Spleen (tissue), 13 donors: ENCODE data around the gene CEBPB. TPM values are rescaled to one million over a fixed set of nuclear protein-coding genes. Genes with fewer than 3 reads are reported as not detected.

Source experiments
- DNase-seq: peaks from one replicate; pipeline ENCODE4 v3.0.0-alpha.2; 2020
- H3K27ac ChIP-seq, 8 donors: fragments of 200-600 bp; sonication (generic) in 7 of 8; 1 replicate in 4 of 8; 2 replicates in 4 of 8; pipeline versions ENCODE4 v1.5.0 to v1.8.0; 2016 to 2021; ENCODE audit warnings: inconsistent platforms in 4 of 8, mild to moderate bottlenecking in 4 of 8, moderate library complexity in 1 of 8
- H3K27me3 ChIP-seq, 7 donors: fragments of 200-600 bp; sonication (generic) in 6 of 7; replicated peaks in 1 of 7; 1 replicate in 4 of 7; 2 replicates in 3 of 7; pipeline versions ENCODE4 v1.5.0 to v1.8.0; 2016 to 2021; ENCODE audit warnings: inconsistent platforms in 3 of 7, mild to moderate bottlenecking in 1 of 7
- H3K36me3 ChIP-seq, 6 donors: fragments of 200-600 bp; sonication (generic) in 5 of 6; 1 replicate in 4 of 6; 2 replicates in 2 of 6; pipeline versions ENCODE4 v1.5.0 to v1.8.0; 2016 to 2021; ENCODE audit warnings: inconsistent platforms in 2 of 6
- H3K4me1 ChIP-seq, 6 donors: fragments of 200-600 bp; sonication (generic) in 5 of 6; 1 replicate in 3 of 6; 2 replicates in 3 of 6; pipeline versions ENCODE4 v1.5.0 to v1.8.0; 2016 to 2021; ENCODE audit warnings: inconsistent platforms in 3 of 6
- H3K4me3 ChIP-seq, 8 donors: fragments of 200-600 bp; sonication (generic) in 7 of 8; 1 replicate in 4 of 8; 2 replicates in 4 of 8; pipeline versions ENCODE4 v1.5.0 to v1.8.0; 2016 to 2021; ENCODE audit warnings: inconsistent platforms in 4 of 8, mild to moderate bottlenecking in 4 of 8, moderate library complexity in 2 of 8
- H3K9me3 ChIP-seq, 8 donors: fragments of 200-600 bp; sonication (generic) in 7 of 8; 1 replicate in 4 of 8; 2 replicates in 4 of 8; pipeline versions ENCODE4 v1.5.0 to v1.8.0; 2016 to 2021; ENCODE audit warnings: inconsistent platforms in 4 of 8
- CTCF ChIP-seq, 11 experiments: fragments of 200-600 bp in 7 of 11; fragments of 450-650 bp in 4 of 11; sonication (generic) in 4 of 11; IDR thresholded peaks in 8 of 11; conservative IDR thresholded peaks in 3 of 11; 1 replicate in 7 of 11; 2 replicates in 4 of 11; pipeline versions ENCODE4 v1.4.0 to v1.8.0; 2016 to 2021; ENCODE audit warnings: antibody characterized with exemption in 11 of 11, inconsistent platforms in 4 of 11, mild to moderate bottlenecking in 1 of 11
- POLR2A ChIP-seq, 3 donors: fragments of 450-650 bp; IDR thresholded peaks; one replicate each; pipeline ENCODE4 v1.5.1; 2017; ENCODE audit warnings: antibody characterized with exemption in 3 of 3, mild to moderate bottlenecking in 1 of 3
- POLR2AphosphoS5 ChIP-seq, 3 donors: sonication (generic); formaldehyde crosslinking; IDR thresholded peaks; one replicate each; pipeline ENCODE4 v1.5.1; 2017; ENCODE audit warnings: antibody characterized with exemption in 3 of 3
- WGBS, 5 donors: extraction: QIAGEN DNeasy Blood & Tissue Kit in 3 of 5; methylation state at CpG; one replicate each; pipeline versions ENCODE4 v1.1.5 to v1.1.7; 2013 to 2018; 5-methylcytosine and 5-hydroxymethylcytosine counted together
- intact Hi-C: fragments of 100-400 bp; cut with DNase I; formaldehyde crosslinking; loops from one replicate; pipeline ENCODE4 v1.15.0; 2023; ENCODE audit warnings: low total_unique reads
- long read RNA-seq, 2 donors: transcript quantifications; one replicate each; lab custom pipeline, GENCODE V29; 2026
- polyA plus RNA-seq, 3 donors: library from polyadenylated mRNA; stranded (reverse); fragments of 200-250 nt; gene quantifications; one replicate each; pipeline ENCODE4 v1.2.1, GENCODE V29; 2013
- total RNA-seq, 7 donors: library from RNA; depleted of rRNA in 3 of 7; stranded (reverse); fragments of >200 nt in 3 of 7; fragmentation: NEBNext Ultra II Directional in 4 of 7; extraction: Animal tissue kit (Norgen Biotek cat#: 25700) in 4 of 7; gene quantifications; one replicate each; pipeline versions ENCODE4 v1.1.0 to v1.2.1, GENCODE V29; 2016 to 2021
- donor health status: healthy with polysubstance abuse.
- donor health status: DM: no; HTN: no; CAD: no; lungs with moderate emphysema.
- donor health status: DM: no; HTN: no; CAD: no.
- donor health status: Bipolar disorder and iron deficiency.
- donor health status: healthy.
- donor health status: DM: no; HTN: no; CAD: no.
- donor health status: DM: yes; HTN: yes; CAD: no.

Gene CEBPB
- 100 to 1,000 TPM in 5 of 7 donors, 10 to 100 TPM in 2; 64.7 to 273 (median 145) TPM for total RNA-seq
- 10 to 100 TPM; 24.2 to 26.0 (median 25.3) TPM for polyA plus RNA-seq
- long read RNA-seq, donor 1, transcript CEBPB-201 (1 exons, 1,956 nt), result major isoform, 35 of 35 reads
- long read RNA-seq, donor 1, partial matches to known transcripts, result 0 of 35 reads
- long read RNA-seq, donor 1, other reads (novel, unspliced or antisense), result 0 of 35 reads
- long read RNA-seq, donor 2, transcript CEBPB-201 (1 exons, 1,956 nt), result major isoform, 41 of 41 reads
- long read RNA-seq, donor 2, partial matches to known transcripts, result 0 of 41 reads
- long read RNA-seq, donor 2, other reads (novel, unspliced or antisense), result 0 of 41 reads

DNA sequence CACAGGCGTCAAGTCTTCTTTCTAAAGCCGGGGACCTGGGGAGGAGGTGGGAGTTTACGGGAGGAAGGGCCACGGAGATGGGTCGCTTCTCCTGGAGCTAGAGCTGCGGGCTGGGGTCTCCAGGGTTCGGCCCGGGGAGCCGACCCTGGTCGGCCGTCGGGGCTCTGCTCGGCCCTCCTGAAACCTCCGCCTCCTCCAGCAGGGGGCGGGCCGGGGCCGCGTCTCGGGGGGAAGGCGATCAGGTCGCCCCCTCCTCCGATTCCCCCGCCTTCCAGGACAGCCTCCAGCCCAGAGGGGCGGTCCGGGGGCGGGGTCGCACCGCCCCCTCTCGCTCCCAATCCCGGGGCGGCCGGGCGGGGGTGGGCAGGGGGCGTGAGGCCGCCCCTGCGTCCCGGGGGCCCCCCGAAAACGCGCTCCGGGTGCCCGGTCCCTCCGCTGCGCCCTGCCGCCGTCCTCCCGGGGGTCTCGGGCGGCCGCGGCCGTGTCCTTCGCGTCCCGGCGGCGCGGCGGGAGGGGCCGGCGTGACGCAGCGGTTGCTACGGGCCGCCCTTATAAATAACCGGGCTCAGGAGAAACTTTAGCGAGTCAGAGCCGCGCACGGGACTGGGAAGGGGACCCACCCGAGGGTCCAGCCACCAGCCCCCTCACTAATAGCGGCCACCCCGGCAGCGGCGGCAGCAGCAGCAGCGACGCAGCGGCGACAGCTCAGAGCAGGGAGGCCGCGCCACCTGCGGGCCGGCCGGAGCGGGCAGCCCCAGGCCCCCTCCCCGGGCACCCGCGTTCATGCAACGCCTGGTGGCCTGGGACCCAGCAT is at the start of gene CEBPB:
TSS of gene CEBPB (plus strand) at position 580 of the 814 bp plus-strand sequence. CDS start at position 784, 204 bp downstream.
- intact Hi-C loops, result loop anchor here (2.0 to 10.0 kb wide), 3 partner anchors 84 to 387 kb away; no protein-coding TSS in a partner anchor
- H3K9me3 ChIP-seq, result no peaks in the 10 kb centered on the region
- peak within 1 kb of the TSS; percentile 68 to 90 (median 84) for H3K4me3 ChIP-seq
- H3K36me3 ChIP-seq, result peaks cover 0 to 30% (median 6%) of the 10 kb centered on the region in 6 donors
- peaks cover 17 to 79% (median 42%) of the 10 kb centered on the region in 6 donors for H3K4me1 ChIP-seq
- H3K27ac ChIP-seq, result peak within 1 kb of the TSS; percentile 95 to 100 (median 98)
- 0 to 2% (median 1%) methylated on average over 4 to 89 of the region's 89 CpGs for WGBS, 5 donors
- TF ChIP-seq POLR2AphosphoS5 (IDR thresholded peaks at IDR 0.05) (peak; percentile 97), POLR2A (IDR thresholded peaks at IDR 0.05) (peak; percentile 89 to 98 (median 95)), CTCF (IDR thresholded peaks at IDR 0.05 in 8 of 11, conservative IDR thresholded peaks at IDR 0.05 in 3 of 11) (peak; percentile 62 to 96 (median 88))
- DNase-seq, result peak; percentile 98
- H3K27me3 ChIP-seq, result peaks cover 0 to 7% (median 0%) of the 10 kb centered on the region in 7 donors

DNA sequence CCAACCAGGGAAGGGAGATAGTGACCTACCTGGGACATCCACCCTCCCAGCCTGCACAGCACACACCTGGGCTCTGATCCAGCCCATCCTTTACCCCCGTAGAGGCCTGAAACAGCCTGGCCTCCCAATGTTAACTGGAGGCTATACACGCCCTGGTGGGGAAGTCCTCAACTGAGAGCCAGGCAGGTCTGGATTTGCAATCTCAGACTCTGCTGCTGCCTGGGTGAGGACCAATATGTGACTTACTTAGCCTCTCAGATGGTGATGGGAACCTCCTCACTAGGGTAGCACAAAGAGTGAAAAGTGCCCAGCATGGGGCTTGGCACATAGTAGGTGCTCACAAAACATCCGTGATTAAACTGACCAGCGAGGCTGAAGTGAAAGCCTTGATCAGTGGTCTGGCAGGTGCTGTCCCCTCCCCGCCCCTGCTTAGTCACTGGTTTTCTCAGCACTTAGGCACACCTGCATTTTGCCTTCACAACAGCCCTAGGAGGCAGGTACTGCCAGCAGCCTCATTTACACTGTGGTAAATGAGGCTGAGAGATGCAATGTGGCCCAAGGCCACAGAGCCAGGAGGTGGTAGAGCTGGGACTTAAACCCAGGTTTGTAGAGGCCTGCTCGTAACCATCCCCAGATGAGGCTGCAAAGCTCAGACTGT is 49.5 kb upstream of the CEBPB start:
- peaks cover 2 to 80% (median 26%) of the 10 kb centered on the region in 6 donors for H3K36me3 ChIP-seq
- intact Hi-C loops, result no loop called here
- H3K4me1 ChIP-seq, result peaks cover 27 to 97% (median 76%) of the 10 kb centered on the region in 6 donors
- peak overlapping the region in 3 of 8 donors; percentile 36 to 71 (median 69) for H3K27ac ChIP-seq
- TF ChIP-seq POLR2AphosphoS5 (IDR thresholded peaks at IDR 0.05) (no peak), CTCF (IDR thresholded peaks at IDR 0.05 in 8 of 11, conservative IDR thresholded peaks at IDR 0.05 in 3 of 11) (no peak), POLR2A (IDR thresholded peaks at IDR 0.05) (no peak)
- DNase-seq, result no peak
- no peaks in the 10 kb centered on the region for H3K9me3 ChIP-seq
- H3K27me3 ChIP-seq, result no peaks in the 10 kb centered on the region
- no peak overlapping the region for H3K4me3 ChIP-seq
- 87 to 92% (median 89%) methylated on average over 4 to 6 of the region's 6 CpGs for WGBS, 5 donors

GRCh38 chr20:50141811-50142561 is 48.6 kb upstream of the CEBPB start:
- TF ChIP-seq POLR2AphosphoS5 (IDR thresholded peaks at IDR 0.05) (peak in 2 of 3 donors; percentile 45 to 53), POLR2A (IDR thresholded peaks at IDR 0.05) (no peak)
- H3K27me3 ChIP-seq, result no peaks in the 10 kb centered on the region
- peak overlapping the region in 6 of 8 donors; percentile 4 to 71 (median 44) for H3K27ac ChIP-seq
- DNase-seq, result no peak
- 79 to 87% (median 82%) methylated on average over 12 of the region's 12 CpGs for WGBS, 5 donors
- H3K4me1 ChIP-seq, result peaks cover 32 to 100% (median 83%) of the 10 kb centered on the region in 6 donors
- no peak overlapping the region for H3K4me3 ChIP-seq
- intact Hi-C loops, result no loop called here
- peaks cover 2 to 72% (median 26%) of the 10 kb centered on the region in 6 donors for H3K36me3 ChIP-seq
- no peaks in the 10 kb centered on the region for H3K9me3 ChIP-seq

DNA sequence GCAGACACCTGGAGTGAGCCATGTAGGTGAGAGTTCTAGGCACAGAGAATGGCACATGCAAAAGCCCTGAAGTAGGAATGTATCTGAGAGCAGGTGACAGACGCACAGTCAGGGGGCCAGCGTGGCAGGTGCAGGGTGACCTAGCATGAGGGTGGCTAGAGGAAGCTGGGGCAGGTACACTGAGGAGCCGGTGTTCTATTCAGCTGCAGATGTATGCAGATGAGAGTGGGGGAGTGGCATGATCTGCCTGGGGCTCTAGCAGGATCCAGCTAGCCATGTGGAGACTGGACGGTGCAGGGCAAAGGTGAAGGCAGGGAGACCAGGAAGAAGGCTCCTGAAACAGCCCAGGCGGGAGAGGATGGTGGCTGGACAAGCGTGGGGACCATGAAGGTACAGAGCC is 47.8 kb upstream of the CEBPB start:
- H3K4me1 ChIP-seq, result peaks cover 40 to 100% (median 82%) of the 10 kb centered on the region in 6 donors
- no peaks in the 10 kb centered on the region for H3K27me3 ChIP-seq
- H3K4me3 ChIP-seq, result no peak overlapping the region
- H3K9me3 ChIP-seq, result no peaks in the 10 kb centered on the region
- no peak for DNase-seq
- WGBS, 5 donors, result 80 to 88% (median 86%) methylated on average over 6 of the region's 6 CpGs
- intact Hi-C loops, result no loop called here
- no peak for TF ChIP-seq CTCF (IDR thresholded peaks at IDR 0.05 in 8 of 11, conservative IDR thresholded peaks at IDR 0.05 in 3 of 11)
- TF ChIP-seq POLR2AphosphoS5 (IDR thresholded peaks at IDR 0.05), result no peak
- TF ChIP-seq POLR2A (IDR thresholded peaks at IDR 0.05), result no peak
- peak overlapping the region in 3 of 8 donors; percentile 52 to 71 (median 69) for H3K27ac ChIP-seq
- H3K36me3 ChIP-seq, result peaks cover 2 to 67% (median 26%) of the 10 kb centered on the region in 6 donors
